SK-N-SH treated with all-trans-retinoic acid at 6 μM for 48 hours (cell line): Measurements from ENCODE around the gene BPIFB3.
"Not testable (repeated sequence)": the region's sequence is repeated elsewhere in the genome, so short reads cannot be mapped to it uniquely, and the experiment has no call there.

Experiments
- ISL1 ChIP-seq: fragments of 250-450 bp; sonication (Bioruptor Pico); IDR thresholded peaks from 2 replicates; pipeline ENCODE4 v2.1.2; 2022; ENCODE audit warnings: mild to moderate bottlenecking, moderate library complexity
- RARB ChIP-seq: fragments of 250-450 bp; sonication (Bioruptor Pico); IDR thresholded peaks from 2 replicates; pipeline ENCODE4 v1.8.0; 2021; ENCODE audit warnings: mild to moderate bottlenecking, moderate library complexity
- TCF4 ChIP-seq: fragments of 250-450 bp; sonication (Bioruptor Pico); IDR thresholded peaks from 2 replicates; pipeline ENCODE4 v1.8.0; 2021; ENCODE audit warnings: mild to moderate bottlenecking, moderate library complexity, borderline replicate concordance
- ZC3H10 ChIP-seq: fragments of 250-450 bp; sonication (Bioruptor Pico); IDR thresholded peaks from 2 replicates; pipeline ENCODE4 v1.5.1; 2021; ENCODE audit warnings: mild to moderate bottlenecking, moderate library complexity
- ZFP3 ChIP-seq: fragments of 250-450 bp; sonication (Bioruptor Pico); IDR thresholded peaks from 2 replicates; pipeline ENCODE4 v1.5.0; 2020; ENCODE audit warnings: mild to moderate bottlenecking, moderate library complexity
- TF ChIP-seq, protein P1 (sequence below): fragments of 250-450 bp; sonication (Bioruptor Pico); IDR thresholded peaks from 2 replicates; pipeline ENCODE4 v1.5.1; 2020; ENCODE audit warnings: low read depth, mild to moderate bottlenecking, moderate library complexity
- TF ChIP-seq, protein P2 (sequence below): fragments of 250-450 bp; sonication (Bioruptor Pico); IDR thresholded peaks from 2 replicates; pipeline ENCODE4 v1.8.0; 2020; ENCODE audit warnings: mild to moderate bottlenecking, moderate library complexity, borderline replicate concordance
- TF ChIP-seq, protein P3 (sequence below): fragments of 250-450 bp; sonication (Bioruptor Pico); IDR thresholded peaks from 2 replicates; pipeline ENCODE4 v1.5.1; 2021; ENCODE audit warnings: mild to moderate bottlenecking, moderate library complexity
- TF ChIP-seq, protein P4 (sequence below): fragments of 250-450 bp; sonication (Bioruptor Pico); IDR thresholded peaks from 2 replicates; pipeline ENCODE4 v1.8.0; 2021; ENCODE audit warnings: low read depth, mild to moderate bottlenecking, moderate library complexity, borderline replicate concordance

GRCh38 chr20:33122297-33122696 lies 68.6 kb downstream of the BPIFB3 start:
- TF ChIP-seq TCF4 (CRISPR knock-in tag); RARB (CRISPR knock-in tag); ZC3H10; ISL1 (CRISPR knock-in tag); ZFP3 (CRISPR knock-in tag): not testable (repeated sequence)
- TF ChIP-seq, protein P1, sequence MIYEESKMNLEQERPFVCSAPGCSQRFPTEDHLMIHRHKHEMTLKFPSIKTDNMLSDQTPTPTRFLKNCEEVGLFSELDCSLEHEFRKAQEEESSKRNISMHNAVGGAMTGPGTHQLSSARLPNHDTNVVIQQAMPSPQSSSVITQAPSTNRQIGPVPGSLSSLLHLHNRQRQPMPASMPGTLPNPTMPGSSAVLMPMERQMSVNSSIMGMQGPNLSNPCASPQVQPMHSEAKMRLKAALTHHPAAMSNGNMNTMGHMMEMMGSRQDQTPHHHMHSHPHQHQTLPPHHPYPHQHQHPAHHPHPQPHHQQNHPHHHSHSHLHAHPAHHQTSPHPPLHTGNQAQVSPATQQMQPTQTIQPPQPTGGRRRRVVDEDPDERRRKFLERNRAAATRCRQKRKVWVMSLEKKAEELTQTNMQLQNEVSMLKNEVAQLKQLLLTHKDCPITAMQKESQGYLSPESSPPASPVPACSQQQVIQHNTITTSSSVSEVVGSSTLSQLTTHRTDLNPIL (CRISPR knock-in tag) = not testable (repeated sequence)
- TF ChIP-seq, protein P2, sequence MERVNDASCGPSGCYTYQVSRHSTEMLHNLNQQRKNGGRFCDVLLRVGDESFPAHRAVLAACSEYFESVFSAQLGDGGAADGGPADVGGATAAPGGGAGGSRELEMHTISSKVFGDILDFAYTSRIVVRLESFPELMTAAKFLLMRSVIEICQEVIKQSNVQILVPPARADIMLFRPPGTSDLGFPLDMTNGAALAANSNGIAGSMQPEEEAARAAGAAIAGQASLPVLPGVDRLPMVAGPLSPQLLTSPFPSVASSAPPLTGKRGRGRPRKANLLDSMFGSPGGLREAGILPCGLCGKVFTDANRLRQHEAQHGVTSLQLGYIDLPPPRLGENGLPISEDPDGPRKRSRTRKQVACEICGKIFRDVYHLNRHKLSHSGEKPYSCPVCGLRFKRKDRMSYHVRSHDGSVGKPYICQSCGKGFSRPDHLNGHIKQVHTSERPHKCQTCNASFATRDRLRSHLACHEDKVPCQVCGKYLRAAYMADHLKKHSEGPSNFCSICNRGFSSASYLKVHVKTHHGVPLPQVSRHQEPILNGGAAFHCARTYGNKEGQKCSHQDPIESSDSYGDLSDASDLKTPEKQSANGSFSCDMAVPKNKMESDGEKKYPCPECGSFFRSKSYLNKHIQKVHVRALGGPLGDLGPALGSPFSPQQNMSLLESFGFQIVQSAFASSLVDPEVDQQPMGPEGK (CRISPR knock-in tag) = not testable (repeated sequence)
- TF ChIP-seq, protein P3, sequence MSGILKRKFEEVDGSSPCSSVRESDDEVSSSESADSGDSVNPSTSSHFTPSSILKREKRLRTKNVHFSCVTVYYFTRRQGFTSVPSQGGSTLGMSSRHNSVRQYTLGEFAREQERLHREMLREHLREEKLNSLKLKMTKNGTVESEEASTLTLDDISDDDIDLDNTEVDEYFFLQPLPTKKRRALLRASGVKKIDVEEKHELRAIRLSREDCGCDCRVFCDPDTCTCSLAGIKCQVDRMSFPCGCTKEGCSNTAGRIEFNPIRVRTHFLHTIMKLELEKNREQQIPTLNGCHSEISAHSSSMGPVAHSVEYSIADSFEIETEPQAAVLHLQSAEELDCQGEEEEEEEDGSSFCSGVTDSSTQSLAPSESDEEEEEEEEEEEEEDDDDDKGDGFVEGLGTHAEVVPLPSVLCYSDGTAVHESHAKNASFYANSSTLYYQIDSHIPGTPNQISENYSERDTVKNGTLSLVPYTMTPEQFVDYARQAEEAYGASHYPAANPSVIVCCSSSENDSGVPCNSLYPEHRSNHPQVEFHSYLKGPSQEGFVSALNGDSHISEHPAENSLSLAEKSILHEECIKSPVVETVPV (CRISPR knock-in tag) = not testable (repeated sequence)
- TF ChIP-seq, protein P4, sequence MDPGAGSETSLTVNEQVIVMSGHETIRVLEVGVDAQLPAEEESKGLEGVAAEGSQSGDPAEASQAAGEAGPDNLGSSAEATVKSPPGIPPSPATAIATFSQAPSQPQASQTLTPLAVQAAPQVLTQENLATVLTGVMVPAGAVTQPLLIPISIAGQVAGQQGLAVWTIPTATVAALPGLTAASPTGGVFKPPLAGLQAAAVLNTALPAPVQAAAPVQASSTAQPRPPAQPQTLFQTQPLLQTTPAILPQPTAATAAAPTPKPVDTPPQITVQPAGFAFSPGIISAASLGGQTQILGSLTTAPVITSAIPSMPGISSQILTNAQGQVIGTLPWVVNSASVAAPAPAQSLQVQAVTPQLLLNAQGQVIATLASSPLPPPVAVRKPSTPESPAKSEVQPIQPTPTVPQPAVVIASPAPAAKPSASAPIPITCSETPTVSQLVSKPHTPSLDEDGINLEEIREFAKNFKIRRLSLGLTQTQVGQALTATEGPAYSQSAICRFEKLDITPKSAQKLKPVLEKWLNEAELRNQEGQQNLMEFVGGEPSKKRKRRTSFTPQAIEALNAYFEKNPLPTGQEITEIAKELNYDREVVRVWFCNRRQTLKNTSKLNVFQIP (CRISPR knock-in tag) = not testable (repeated sequence)
